Naive thymus-derived CD4-positive, alpha-beta T cell (primary cell): Measurements from ENCODE around the gene VPS13C. TPM values are rescaled to one million over a fixed set of nuclear protein-coding genes. Genes with fewer than 3 reads are reported as not detected.
A peak's percentile ranks its signal among the peaks of the same experiment; 100 is the strongest.

Experiments
- ATAC-seq: fragments of 150-1000 bp; cut with Tn5 transposase; 2 replicates; pipeline ENCODE4 v1.10.0; 2021; ENCODE audit warnings: mild to moderate bottlenecking, moderate library complexity
- CTCF ChIA-PET: fragments of 350-600 bp; sonication (Branson Sonifier 250); formaldehyde crosslinking; loops from one replicate; lab custom pipeline; 2021; ENCODE audit warnings: antibody characterized with exemption; lab: Charles Lee
- POLR2A ChIA-PET: fragments of 350-600 bp; sonication (Branson Sonifier 250); formaldehyde crosslinking; loops from one replicate; lab custom pipeline; 2021; ENCODE audit warnings: antibody characterized with exemption, inconsistent platforms; lab: Charles Lee
- DNase-seq, 9 donors: peaks; one replicate each; pipeline versions ENCODE4 v3.0.0 to v3.0.0-alpha.2; 2020 to 2022; ENCODE audit warnings: mixed read lengths in 1 of 9
- H3K27ac ChIP-seq: one replicate; pipeline ENCODE4 v1.7.0; 2013; ENCODE audit warnings: mild to moderate bottlenecking, low read depth, low read length, moderate library complexity
- H3K27me3 ChIP-seq, 2 donors: one replicate each; pipeline ENCODE4 v1.7.0; 2013; ENCODE audit warnings: low read length in 2 of 2, mild to moderate bottlenecking in 2 of 2, moderate library complexity in 2 of 2; ENCODE audit not compliant: control insufficient read depth in 2 of 2, insufficient read depth in 2 of 2
- H3K36me3 ChIP-seq, 3 experiments: 1 replicate in 2 of 3; 2 replicates in 1 of 3; pipeline ENCODE4 v1.7.0; 2013; ENCODE audit warnings: low read length in 3 of 3, mild to moderate bottlenecking in 3 of 3, moderate library complexity in 1 of 3; ENCODE audit not compliant: insufficient read depth in 3 of 3, control insufficient read depth in 2 of 3
- H3K4me1 ChIP-seq, 2 donors: one replicate each; pipeline ENCODE4 v1.7.0; 2013; ENCODE audit warnings: low read length in 2 of 2, mild to moderate bottlenecking in 2 of 2, moderate library complexity in 1 of 2; ENCODE audit not compliant: control insufficient read depth in 2 of 2, insufficient read depth in 2 of 2
- H3K4me3 ChIP-seq: 2 replicates; pipeline ENCODE4 v1.7.0; 2013; ENCODE audit warnings: mild to moderate bottlenecking, low read length
- H3K9me3 ChIP-seq, 3 experiments: 1 replicate in 2 of 3; 2 replicates in 1 of 3; pipeline ENCODE4 v1.7.0; 2013; ENCODE audit warnings: low read length in 3 of 3; ENCODE audit not compliant: control insufficient read depth in 2 of 3
- H3K27ac Mint-ChIP-seq, 9 donors: one replicate each; pipeline ENCODE4 v1.8.0; 2020 to 2022; ENCODE audit warnings: mixed read lengths in 9 of 9, mild to moderate bottlenecking in 8 of 9, moderate library complexity in 5 of 9, inconsistent platforms in 2 of 9
- H3K27me3 Mint-ChIP-seq, 5 donors: one replicate each; pipeline ENCODE4 v1.8.0; 2021 to 2022; ENCODE audit warnings: mixed read lengths in 5 of 5, mild to moderate bottlenecking in 1 of 5
- H3K36me3 Mint-ChIP-seq, 5 donors: one replicate each; pipeline ENCODE4 v1.8.0; 2020 to 2022; ENCODE audit warnings: mixed read lengths in 5 of 5, mild to moderate bottlenecking in 3 of 5, inconsistent platforms in 1 of 5
- H3K4me1 Mint-ChIP-seq, 7 donors: one replicate each; pipeline ENCODE4 v1.8.0; 2020 to 2022; ENCODE audit warnings: mixed read lengths in 7 of 7, mild to moderate bottlenecking in 3 of 7, inconsistent platforms in 1 of 7
- H3K4me3 Mint-ChIP-seq, 10 donors: one replicate each; pipeline ENCODE4 v1.8.0; 2020 to 2022; ENCODE audit warnings: mild to moderate bottlenecking in 10 of 10, mixed read lengths in 10 of 10, moderate library complexity in 6 of 10, inconsistent platforms in 2 of 10
- H3K9me3 Mint-ChIP-seq, 11 donors: one replicate each; pipeline ENCODE4 v1.8.0; 2020 to 2022; ENCODE audit warnings: mixed read lengths in 11 of 11, mild to moderate bottlenecking in 4 of 11, inconsistent platforms in 1 of 11, moderate library complexity in 1 of 11
- intact Hi-C, 2 donors: fragments of 100-400 bp; cut with micrococcal nuclease; formaldehyde crosslinking; loops; one replicate each; pipeline ENCODE4 v1.15.1; 2023
- polyA plus RNA-seq, 2 donors: library from polyadenylated mRNA; unstranded; fragments of 300-500 nt; fragmentation: Illumina TruSeq; gene quantifications; one replicate each; pipeline ENCODE4 v1.2.3, GENCODE V29; 2021
- total RNA-seq, 6 experiments: library from RNA in 5 of 6; stranded (reverse) in 5 of 6; gene quantifications; 1 replicate in 5 of 6; 2 replicates in 1 of 6; pipeline ENCODE4 v1.2.3 and lab custom pipeline; 2021 to 2026

The VPS13C gene
- total and polyA plus RNA-seq, 7 experiments from 2014 or later, result 12.7 to 159 (median 108) TPM

- DNase-seq (no peak), ATAC-seq (no peak)
- H3K27ac Mint-ChIP-seq, result peak overlapping the region in 1 of 9 donors; percentile 24
- H3K9me3 Mint-ChIP-seq, result no peaks in the 10 kb centered on the region
- H3K4me1 Mint-ChIP-seq, result peaks cover 0 to 4% (median 0%) of the 10 kb centered on the region in 7 donors
- H3K9me3 ChIP-seq, result no peaks in the 10 kb centered on the region
- no peaks in the 10 kb centered on the region for H3K4me1 ChIP-seq
- peaks cover 15 to 42% (median 35%) of the 10 kb centered on the region in 5 donors for H3K27me3 Mint-ChIP-seq
- no peak overlapping the region for H3K27ac ChIP-seq
- no peak overlapping the region for H3K4me3 Mint-ChIP-seq
- no peaks in the 10 kb centered on the region for H3K36me3 ChIP-seq
- intact Hi-C loops, result no loop called here
- ChIA-PET POLR2A (no interaction called here), CTCF (no interaction called here)
- H3K36me3 Mint-ChIP-seq, result no peaks in the 10 kb centered on the region
- H3K4me3 ChIP-seq, result no peak overlapping the region
- H3K27me3 ChIP-seq, result peaks cover 0 to 10% of the 10 kb centered on the region in 2 donors
Measured at GRCh38 chr15:61840090-61840489, 220.2 kb downstream of the VPS13C start.

GRCh38 chr15:61839546-61839945, 220.7 kb downstream of the VPS13C start:
- H3K4me3 Mint-ChIP-seq, result no peak overlapping the region
- H3K27ac Mint-ChIP-seq, result no peak overlapping the region
- Histone ChIP-seq H3K4me3 (no peak overlapping the region), H3K27ac (no peak overlapping the region), H3K27me3 (peaks cover 0 to 10% of the 10 kb centered on the region in 2 donors), H3K4me1 (no peaks in the 10 kb centered on the region), H3K9me3 (no peaks in the 10 kb centered on the region), H3K36me3 (no peaks in the 10 kb centered on the region)
- DNase-seq (no peak), ATAC-seq (no peak)
- H3K9me3 Mint-ChIP-seq, result no peaks in the 10 kb centered on the region
- H3K27me3 Mint-ChIP-seq, result peaks cover 14 to 42% (median 35%) of the 10 kb centered on the region in 5 donors
- intact Hi-C loops, result loop anchor here in 1 of 2 donors (10.0 kb wide), 2 partner anchors 925 to 1335 kb away; no protein-coding TSS in a partner anchor
- CTCF ChIA-PET, result interaction anchor here (0.7 kb wide), 1 partner anchor 1335 kb away, joined by 3 read pairs; no protein-coding TSS in a partner anchor
- POLR2A ChIA-PET, result no interaction called here
- no peaks in the 10 kb centered on the region for H3K36me3 Mint-ChIP-seq
- peaks cover 0 to 4% (median 0%) of the 10 kb centered on the region in 7 donors for H3K4me1 Mint-ChIP-seq

GRCh38 chr15:61835496-61836106, 224.6 kb downstream of the VPS13C start:
- no peaks in the 10 kb centered on the region for H3K36me3 Mint-ChIP-seq
- H3K4me1 Mint-ChIP-seq, result peaks cover 0 to 6% (median 4%) of the 10 kb centered on the region in 7 donors
- intact Hi-C loops, result loop anchor here in 1 of 2 donors (10.0 kb wide), 2 partner anchors 921 to 1331 kb away; no protein-coding TSS in a partner anchor
- Histone ChIP-seq H3K9me3 (no peaks in the 10 kb centered on the region), H3K4me1 (no peaks in the 10 kb centered on the region), H3K27ac (no peak overlapping the region), H3K36me3 (no peaks in the 10 kb centered on the region), H3K27me3 (peaks cover 0 to 3% of the 10 kb centered on the region in 2 donors), H3K4me3 (no peak overlapping the region)
- H3K27ac Mint-ChIP-seq, result no peak overlapping the region
- ChIA-PET POLR2A (no interaction called here), CTCF (interaction anchor here (0.7 to 1.0 kb wide), 3 partner anchors 9 to 37 kb away, joined by 3 to 4 read pairs (median 3); no protein-coding TSS in a partner anchor)
- DNase-seq, result peak; percentile 13 to 67 (median 45)
- H3K9me3 Mint-ChIP-seq, result no peaks in the 10 kb centered on the region
- peak; percentile 65 for ATAC-seq
- no peak overlapping the region for H3K4me3 Mint-ChIP-seq
- H3K27me3 Mint-ChIP-seq, result peaks cover 21 to 41% (median 32%) of the 10 kb centered on the region in 5 donors

GRCh38 chr15:61835029-61835428, 225.2 kb downstream of the VPS13C start:
- Histone ChIP-seq H3K4me3 (no peak overlapping the region), H3K4me1 (no peaks in the 10 kb centered on the region), H3K36me3 (no peaks in the 10 kb centered on the region), H3K27ac (no peak overlapping the region), H3K27me3 (peaks cover 0 to 3% of the 10 kb centered on the region in 2 donors), H3K9me3 (no peaks in the 10 kb centered on the region)
- ChIA-PET CTCF (interaction anchor here (0.7 to 1.0 kb wide), 3 partner anchors 8 to 37 kb away, joined by 3 to 4 read pairs (median 3); no protein-coding TSS in a partner anchor), POLR2A (no interaction called here)
- Mint-ChIP-seq H3K9me3 (no peaks in the 10 kb centered on the region), H3K4me3 (no peak overlapping the region), H3K4me1 (peaks cover 0 to 6% (median 4%) of the 10 kb centered on the region in 7 donors), H3K27me3 (peaks cover 19 to 35% (median 32%) of the 10 kb centered on the region in 5 donors), H3K36me3 (no peaks in the 10 kb centered on the region), H3K27ac (no peak overlapping the region)
- ATAC-seq, result no peak
- intact Hi-C loops, result loop anchor here in 1 of 2 donors (10.0 kb wide), 2 partner anchors 920 to 1330 kb away; no protein-coding TSS in a partner anchor
- peak in 1 of 9 donors; percentile 1 for DNase-seq

GRCh38 chr15:61834076-61834697, 226.1 kb downstream of the VPS13C start:
- no peaks in the 10 kb centered on the region for H3K36me3 Mint-ChIP-seq

GRCh38 chr15:61832223-61832622, 228.0 kb downstream of the VPS13C start:
- H3K27me3 ChIP-seq, result no peaks in the 10 kb centered on the region
- Mint-ChIP-seq H3K9me3 (no peaks in the 10 kb centered on the region), H3K27ac (no peak overlapping the region), H3K4me1 (peaks cover 0 to 6% (median 4%) of the 10 kb centered on the region in 7 donors), H3K4me3 (no peak overlapping the region), H3K36me3 (no peaks in the 10 kb centered on the region), H3K27me3 (peaks cover 10 to 23% (median 21%) of the 10 kb centered on the region in 5 donors)
- no peaks in the 10 kb centered on the region for H3K4me1 ChIP-seq
- H3K4me3 ChIP-seq, result no peak overlapping the region
- ATAC-seq (no peak), DNase-seq (no peak)
- no peaks in the 10 kb centered on the region for H3K9me3 ChIP-seq
- no peaks in the 10 kb centered on the region for H3K36me3 ChIP-seq
- intact Hi-C loops, result loop anchor here (5.0 to 10.0 kb wide), 4 partner anchors 917 to 1327 kb away; no protein-coding TSS in a partner anchor
- CTCF ChIA-PET, result interaction anchor here (0.9 to 1.0 kb wide), 2 partner anchors 14 to 42 kb away, joined by 3 read pairs; no protein-coding TSS in a partner anchor
- H3K27ac ChIP-seq, result no peak overlapping the region
- POLR2A ChIA-PET, result no interaction called here

More at GRCh38 chr15:61834076-61834697, 226.1 kb downstream of the VPS13C start:
- Histone ChIP-seq H3K9me3 (no peaks in the 10 kb centered on the region), H3K27me3 (no peaks in the 10 kb centered on the region), H3K36me3 (no peaks in the 10 kb centered on the region), H3K27ac (no peak overlapping the region), H3K4me3 (no peak overlapping the region), H3K4me1 (no peaks in the 10 kb centered on the region)
- POLR2A ChIA-PET, result no interaction called here
- intact Hi-C loops, result loop anchor here (1.0 to 10.0 kb wide), 5 partner anchors 665 to 1329 kb away; no protein-coding TSS in a partner anchor
- DNase-seq, result peak; percentile 21 to 74 (median 56)
- Mint-ChIP-seq H3K4me3 (peak overlapping the region in 2 of 10 donors; percentile 1 to 11), H3K27me3 (peaks cover 19 to 28% (median 28%) of the 10 kb centered on the region in 5 donors), H3K4me1 (peaks cover 0 to 6% (median 4%) of the 10 kb centered on the region in 7 donors), H3K27ac (no peak overlapping the region), H3K9me3 (no peaks in the 10 kb centered on the region)
- CTCF ChIA-PET, result interaction anchor here (0.6 to 1.3 kb wide), 11 partner anchors 12 to 1477 kb away, joined by 3 to 4 read pairs (median 3); no protein-coding TSS in a partner anchor
- ATAC-seq, result peak; percentile 85
